HG03039 (cell line): ENCODE data around the gene KLC1.

Source experiments
- ATAC-seq: cut with Tn5 transposase; IDR thresholded peaks from one replicate; pipeline ENCODE4 v1.9.1; 2021; ENCODE audit warnings: mild to moderate bottlenecking, moderate library complexity; ENCODE audit not compliant: unreplicated experiment

The KLC1 gene

GRCh38 chr14:103716091-103716801 lies 87.2 kb downstream of the KLC1 start:
- ATAC-seq: peak; percentile 3

DNA sequence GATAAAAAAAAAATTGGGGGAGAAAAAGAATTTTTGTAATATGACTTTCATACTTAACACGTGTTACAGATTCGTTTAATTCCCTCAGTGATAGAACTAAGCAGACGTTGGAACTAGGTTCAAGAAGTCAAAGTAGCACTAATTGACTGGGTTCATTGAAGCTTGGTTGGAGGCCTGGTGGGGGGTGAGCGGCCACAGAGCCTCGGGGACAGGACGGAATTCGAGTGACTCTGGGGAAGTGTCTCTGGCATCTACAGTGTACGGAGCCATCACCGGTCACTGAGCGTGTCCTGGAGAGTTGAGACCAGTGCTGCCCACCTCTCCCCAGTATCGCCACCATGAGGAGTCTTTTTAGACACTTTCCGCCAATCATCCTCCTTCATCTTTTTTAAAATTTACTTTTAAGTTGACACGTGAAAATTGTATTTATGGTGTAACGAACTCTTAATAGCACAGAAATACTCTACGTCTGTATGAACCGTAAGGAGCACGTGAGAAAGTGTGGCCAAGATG lies 87.9 kb downstream of the KLC1 start:
- no peak for ATAC-seq

- ATAC-seq: no peak
These were observed 89.6 kb downstream of the KLC1 start for GRCh38 chr14:103718572-103718971.

GRCh38 chr14:103719751-103720150 lies 90.7 kb downstream of the KLC1 start:
- no peak for ATAC-seq

DNA sequence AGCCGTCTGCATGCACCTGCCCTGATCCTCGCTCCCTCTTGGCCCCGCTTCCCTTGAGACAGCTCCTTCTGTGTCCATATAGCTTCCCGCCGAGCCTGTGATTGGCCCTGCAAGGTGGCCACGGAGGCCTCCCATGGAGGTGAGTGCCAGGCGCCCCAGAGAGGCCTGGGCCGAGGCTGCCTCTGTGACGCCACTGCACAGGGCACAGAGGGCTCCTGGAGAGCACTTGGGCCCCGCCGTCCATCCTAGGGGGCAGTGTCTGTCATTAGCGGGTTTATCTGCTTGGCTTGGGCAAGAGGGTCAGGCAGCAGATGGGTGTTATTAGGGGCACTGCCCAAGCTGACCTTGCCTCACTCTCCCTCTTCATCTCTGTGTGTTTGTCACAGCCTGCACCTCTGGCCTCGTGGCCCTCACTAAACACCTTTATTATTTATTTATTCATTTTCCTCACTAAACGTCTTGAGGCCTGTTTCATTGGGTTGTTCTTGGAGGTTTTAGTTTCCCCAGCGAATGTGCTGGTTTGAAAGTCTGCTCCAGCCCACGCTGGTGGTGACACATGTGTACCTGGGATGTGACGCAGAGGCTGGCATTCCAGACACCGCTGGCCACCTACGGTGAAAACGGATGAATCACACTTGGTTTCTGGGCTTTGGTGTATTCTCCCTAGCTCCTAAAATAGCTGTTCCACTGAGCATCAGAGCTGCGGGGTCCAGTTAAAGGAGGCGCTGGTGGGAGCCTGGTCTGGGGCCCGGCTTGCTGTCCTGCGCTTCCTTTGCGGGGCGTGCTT lies 92.5 kb downstream of the KLC1 start:
- no peak for ATAC-seq

- ATAC-seq: no peak
These were observed 94.7 kb downstream of the KLC1 start for GRCh38 chr14:103723748-103724081.

GRCh38 chr14:103724116-103724515 lies 95.1 kb downstream of the KLC1 start:
- no peak for ATAC-seq

GRCh38 chr14:103725001-103725682 lies 96.1 kb downstream of the KLC1 start:
- ATAC-seq: no peak

DNA sequence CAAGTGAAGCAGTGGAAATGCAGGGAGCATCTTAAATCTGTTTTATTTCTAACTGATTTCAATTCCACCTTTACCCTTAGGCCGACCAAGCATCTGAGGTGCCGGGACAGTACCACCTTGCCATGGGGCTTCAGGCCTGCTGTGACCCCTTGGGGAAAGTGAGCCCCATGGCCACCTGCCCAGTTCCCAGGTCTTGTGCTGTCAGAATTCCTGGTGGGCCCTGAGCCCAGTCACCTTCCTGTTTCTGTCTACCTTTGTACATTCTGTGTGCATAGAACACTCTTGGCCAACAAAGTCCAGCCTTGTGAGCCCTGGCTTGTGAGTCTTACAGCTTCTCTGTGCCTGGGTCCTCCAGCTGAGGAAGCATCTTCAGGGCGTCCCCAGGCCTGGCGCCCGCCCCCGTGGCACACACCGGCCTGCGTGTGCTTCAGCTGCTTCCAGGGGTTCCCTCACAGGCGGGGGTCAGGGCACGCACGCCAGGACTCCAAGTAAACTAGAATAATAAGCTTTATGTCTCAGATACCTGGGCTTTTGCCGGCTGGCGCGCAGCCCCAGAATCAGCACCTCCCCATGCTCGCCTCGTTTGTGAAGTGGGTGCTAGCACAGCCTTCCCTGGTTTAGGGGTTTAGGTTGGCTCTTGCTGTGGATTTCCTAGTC lies 96.9 kb downstream of the KLC1 start:
- no peak for ATAC-seq

DNA sequence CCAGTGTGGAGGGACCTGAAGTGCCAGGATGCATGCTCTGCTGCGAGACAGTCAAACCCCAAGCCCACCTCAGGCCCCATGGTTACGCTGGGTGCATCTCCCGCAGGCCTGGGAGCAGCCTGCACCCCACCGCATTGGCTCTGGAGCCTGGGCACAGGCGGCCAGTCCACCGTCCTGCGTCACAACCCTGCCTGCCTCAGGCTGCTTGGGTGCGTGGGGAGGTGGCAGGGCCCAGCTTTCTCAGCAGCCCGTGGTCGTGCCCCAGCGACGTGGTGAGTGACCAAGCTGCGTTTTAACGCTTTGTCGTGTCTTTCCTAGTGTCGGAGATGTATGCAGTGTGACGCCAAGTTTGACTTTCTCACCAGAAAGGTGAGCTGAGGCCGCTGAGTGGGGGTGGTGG lies 97.5 kb downstream of the KLC1 start:
- no peak for ATAC-seq

GRCh38 chr14:103727313-103727980 lies 98.4 kb downstream of the KLC1 start:
- ATAC-seq: no peak

GRCh38 chr14:103728141-103728540 lies 99.1 kb downstream of the KLC1 start:
- ATAC-seq: no peak

- ATAC-seq: no peak
These were observed 99.7 kb downstream of the KLC1 start for GRCh38 chr14:103728721-103729120.

GRCh38 chr14:103729496-103730448 lies 100.8 kb downstream of the KLC1 start:
- ATAC-seq: no peak

GRCh38 chr14:103730490-103731035 lies 101.6 kb downstream of the KLC1 start:
- ATAC-seq: no peak

DNA sequence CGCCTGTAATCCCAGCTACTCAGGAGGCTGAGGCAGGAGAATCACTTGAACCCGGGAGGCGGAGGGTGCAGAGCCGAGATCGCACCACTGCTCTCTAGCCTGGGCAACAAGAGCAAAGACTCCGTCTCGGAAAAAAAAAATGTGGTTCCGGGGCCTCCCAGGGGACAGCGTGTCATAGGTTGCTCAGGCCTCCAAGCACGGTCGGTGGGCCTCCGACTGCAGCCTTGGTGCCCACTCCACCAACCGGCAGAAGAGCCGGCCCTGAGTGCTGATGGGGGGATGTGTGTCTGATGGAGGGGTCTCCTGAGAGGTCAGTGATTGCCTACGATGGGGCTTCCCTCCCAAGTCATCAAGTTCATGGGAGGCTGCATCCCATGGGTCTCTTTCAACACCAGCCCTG lies 102.5 kb downstream of the KLC1 start:
- no peak for ATAC-seq

DNA sequence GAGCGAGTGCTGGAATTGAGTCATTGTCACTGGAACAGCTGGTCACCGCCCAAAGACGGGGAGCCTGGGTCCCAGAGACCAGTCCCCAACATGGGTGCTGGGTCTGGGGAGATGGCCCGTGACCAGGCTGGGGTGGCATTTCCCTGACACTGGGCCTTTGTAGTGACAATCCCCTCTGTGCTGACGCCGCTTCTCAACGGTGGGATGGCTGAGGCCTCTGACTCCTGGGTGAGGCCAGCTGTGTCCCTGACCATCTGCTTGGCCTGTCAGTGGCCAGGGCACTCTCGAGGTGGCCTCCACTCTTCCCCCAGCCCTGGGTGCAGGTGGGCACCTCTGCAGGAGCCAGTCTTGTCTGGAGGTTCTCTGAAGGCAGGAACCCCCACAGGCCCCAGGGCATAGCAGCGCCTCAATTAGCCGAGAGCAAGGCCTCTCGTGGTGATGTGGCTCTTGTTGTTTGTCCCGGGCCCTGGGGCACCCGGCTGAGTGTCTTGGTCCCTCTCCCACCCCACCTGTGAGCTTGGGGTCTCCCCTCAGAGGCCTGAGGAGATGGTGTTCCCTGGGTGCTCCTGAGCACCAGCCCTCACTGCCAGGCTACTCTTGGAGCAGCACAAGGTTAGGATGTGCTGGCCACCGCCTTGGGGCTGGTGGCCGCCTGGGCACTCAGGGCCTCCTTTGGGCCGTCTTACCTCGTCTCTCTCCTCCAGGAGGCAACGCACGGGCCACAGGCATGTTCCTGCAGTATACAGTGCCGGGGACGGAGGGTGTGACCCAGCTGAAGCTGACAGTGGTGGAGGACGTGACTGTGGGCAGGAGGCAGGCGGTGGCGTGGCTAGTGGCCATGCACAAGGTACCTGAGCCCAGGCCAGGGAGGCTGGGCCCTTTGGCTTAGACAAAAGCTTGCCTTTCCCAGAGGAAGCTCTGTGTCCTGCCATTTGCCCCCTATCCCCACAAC lies 103.2 kb downstream of the KLC1 start:
- ATAC-seq: no peak
